ENCODE results near the gene NRROS. TPM values are rescaled to one million over a fixed set of nuclear protein-coding genes. Genes with fewer than 3 reads are reported as not detected.

NRROS gene
- total RNA-seq, 2 experiments from 2014 or later = 16.2 to 17.0 TPM

- DNase-seq (no peak), ATAC-seq (ENCODE audit: low read depth) (no peak)
- POLR2A ChIA-PET = no interaction called here
- peaks cover 3% of the 10 kb centered on the region for H3K36me3 Mint-ChIP-seq
- no peaks in the 10 kb centered on the region for H3K9me3 Mint-ChIP-seq
- peaks cover 15% of the 10 kb centered on the region for H3K4me1 Mint-ChIP-seq
- no peak overlapping the region for H3K27ac Mint-ChIP-seq
- no peaks in the 10 kb centered on the region for H3K27me3 Mint-ChIP-seq
- no peak overlapping the region for H3K4me3 Mint-ChIP-seq
These were observed 69.0 kb downstream of the NRROS start for GRCh38 chr3:196708467-196708866.

Other genes with a start within 250 kb of the NRROS start
- gene UBXN7, start 207.3 kb upstream of the NRROS start, total RNA-seq = 10 to 100 TPM; 62.2 to 62.6 TPM
- gene RNF168, start 135.9 kb upstream of the NRROS start, total RNA-seq = 10 to 100 TPM; 46.9 to 48.4 TPM
- gene SMCO1, start 124.3 kb upstream of the NRROS start, total RNA-seq = not detected
- 10 to 100 TPM; 20.0 to 20.4 TPM for gene WDR53, start 71.1 kb upstream of the NRROS start, total RNA-seq
- 10 to 100 TPM; 12.3 to 13.0 TPM for gene FBXO45, start 71.0 kb upstream of the NRROS start, total RNA-seq
- 1 to 10 TPM; 4.8 to 5.7 TPM for gene CEP19, start 72.6 kb downstream of the NRROS start, total RNA-seq
- gene PIGX, start 72.7 kb downstream of the NRROS start, total RNA-seq = 10 to 100 TPM; 32.6 to 33.5 TPM
- gene PAK2, start 100.2 kb downstream of the NRROS start, total RNA-seq = 10 to 100 TPM; 77.2 to 81.3 TPM
- gene SENP5, start 228.2 kb downstream of the NRROS start, total RNA-seq = 10 to 100 TPM; 37.5 to 37.9 TPM